Neural cell (in vitro differentiated cells): ENCODE measurements around the gene INSM2. TPM values are rescaled to one million over a fixed set of nuclear protein-coding genes. Genes with fewer than 3 reads are reported as not detected.

Source experiments
- H2AFZ ChIP-seq: fragments of 200-600, 300-800 bp; sonication (generic), shearing (Covaris generic); 2 replicates; pipeline ENCODE4 v1.6.0; 2014; ENCODE audit warnings: low read depth, mild to moderate bottlenecking, antibody characterized with exemption, low read length, moderate library complexity
- H3F3A ChIP-seq: fragments of 200-600 bp; shearing (Covaris generic); 2 replicates; pipeline ENCODE4 v1.6.1; 2016; ENCODE audit warnings: mild to moderate bottlenecking, moderate library complexity, mixed read lengths, antibody characterized with exemption, low read length; ENCODE audit not compliant: insufficient read depth, poor library complexity, severe bottlenecking
- H3K27ac ChIP-seq: fragments of 200-600, 300-800 bp; sonication (generic), shearing (Covaris generic); 2 replicates; pipeline ENCODE4 v1.5.1; 2014; ENCODE audit warnings: mild to moderate bottlenecking, low read length, moderate library complexity
- H3K27me3 ChIP-seq: fragments of 300-800, 200-600 bp; sonication (generic), shearing (Covaris generic); 2 replicates; pipeline ENCODE4 v1.6.0; 2014; ENCODE audit warnings: mild to moderate bottlenecking, low read depth, low read length, moderate library complexity; ENCODE audit not compliant: insufficient read depth
- H3K36me3 ChIP-seq: fragments of 300-800, 200-600 bp; sonication (generic), shearing (Covaris generic); 2 replicates; pipeline ENCODE4 v1.5.1; 2014; ENCODE audit warnings: mild to moderate bottlenecking, antibody characterized with exemption, low read length, moderate library complexity; ENCODE audit not compliant: insufficient read depth
- H3K4me2 ChIP-seq: fragments of 300-800, 200-600 bp; sonication (generic), shearing (Covaris generic); 2 replicates; pipeline ENCODE4 v1.6.0; 2014; ENCODE audit warnings: mild to moderate bottlenecking, low read length
- H3K4me3 ChIP-seq: fragments of 300-800, 200-600 bp; sonication (generic), shearing (Covaris generic); 2 replicates; pipeline ENCODE4 v1.5.1; 2014; ENCODE audit warnings: mild to moderate bottlenecking, low read length, moderate library complexity
- H3K79me2 ChIP-seq: fragments of 200-600 bp; shearing (Covaris generic); replicated peaks from 2 replicates; pipeline ENCODE4 v1.6.0; 2014; ENCODE audit warnings: mild to moderate bottlenecking, low read length, moderate library complexity; ENCODE audit not compliant: insufficient read depth
- H3K9ac ChIP-seq: fragments of 300-800, 200-600 bp; sonication (generic), shearing (Covaris generic); 2 replicates; pipeline ENCODE4 v1.6.1; 2016; ENCODE audit warnings: mild to moderate bottlenecking, low read length, mixed read lengths
- H3K9me2 ChIP-seq: fragments of 200-600 bp; shearing (Covaris generic); 2 replicates; pipeline ENCODE4 v1.6.1; 2016; ENCODE audit warnings: mild to moderate bottlenecking, low read length, mixed read lengths; ENCODE audit not compliant: insufficient read depth
- H3K9me3 ChIP-seq: fragments of 200-600, 300-800 bp; sonication (generic), shearing (Covaris generic); 2 replicates; pipeline ENCODE4 v1.6.1; 2016; ENCODE audit warnings: mild to moderate bottlenecking, mixed run types, low read length, moderate library complexity, mixed read lengths
- H4K20me1 ChIP-seq: fragments of 200-600 bp; shearing (Covaris generic); 2 replicates; pipeline ENCODE4 v1.6.1; 2016; ENCODE audit warnings: mild to moderate bottlenecking, mixed run types; ENCODE audit not compliant: insufficient read depth
- EP300 ChIP-seq: fragments of 450-650 bp; conservative IDR thresholded peaks from 2 replicates; pipeline ENCODE4 v1.6.1; 2014; ENCODE audit warnings: antibody characterized with exemption, mild to moderate bottlenecking, moderate library complexity; ENCODE audit not compliant: poor library complexity, severe bottlenecking
- EZH2 ChIP-seq: fragments of 200-600, 300-800 bp; shearing (Covaris generic), sonication (generic); IDR thresholded peaks from 2 replicates; pipeline ENCODE4 v1.6.1; 2014; ENCODE audit warnings: antibody characterized with exemption, low read length, borderline replicate concordance, mild to moderate bottlenecking; ENCODE audit not compliant: insufficient read depth, poor library complexity, severe bottlenecking
- MXI1 ChIP-seq: fragments of 450-650 bp; conservative IDR thresholded peaks from 2 replicates; pipeline ENCODE4 v1.6.1; 2014; ENCODE audit warnings: antibody characterized with exemption, mild to moderate bottlenecking; ENCODE audit not compliant: poor library complexity, severe bottlenecking
- POLR2AphosphoS5 ChIP-seq: IDR thresholded peaks from 2 replicates; pipeline ENCODE4 v1.6.1; 2012
- RAD21 ChIP-seq: fragments of 450-650 bp; conservative IDR thresholded peaks from 2 replicates; pipeline ENCODE4 v1.6.1; 2014; ENCODE audit warnings: antibody characterized with exemption, mild to moderate bottlenecking, moderate library complexity
- SMC3 ChIP-seq: fragments of 450-650 bp; conservative IDR thresholded peaks from 2 replicates; pipeline ENCODE4 v1.6.1; 2014; ENCODE audit warnings: antibody characterized with exemption, mild to moderate bottlenecking, moderate library complexity; ENCODE audit not compliant: poor library complexity
- TAF1 ChIP-seq: IDR thresholded peaks from 2 replicates; pipeline ENCODE4 v1.6.1; 2012; ENCODE audit warnings: low read depth
- polyA plus RNA-seq: library from polyadenylated mRNA; depleted of rRNA; stranded (reverse); fragments of >200 nt; gene quantifications from 2 replicates; pipeline ENCODE4 v1.2.3, GENCODE V29; 2014
- TF ChIP-seq, protein P1 (sequence below): fragments of 450-650 bp; IDR thresholded peaks from 2 replicates; pipeline ENCODE4 v1.5.1; 2014; ENCODE audit warnings: antibody characterized with exemption, mild to moderate bottlenecking, moderate library complexity; ENCODE audit not compliant: poor library complexity, severe bottlenecking
- TF ChIP-seq, protein P2 (sequence below): IDR thresholded peaks from 2 replicates; pipeline ENCODE4 v1.6.1; 2012; ENCODE audit warnings: borderline replicate concordance

INSM2 gene
- polyA plus RNA-seq, 1 donor from 2014 or later: 2.4 TPM

DNA sequence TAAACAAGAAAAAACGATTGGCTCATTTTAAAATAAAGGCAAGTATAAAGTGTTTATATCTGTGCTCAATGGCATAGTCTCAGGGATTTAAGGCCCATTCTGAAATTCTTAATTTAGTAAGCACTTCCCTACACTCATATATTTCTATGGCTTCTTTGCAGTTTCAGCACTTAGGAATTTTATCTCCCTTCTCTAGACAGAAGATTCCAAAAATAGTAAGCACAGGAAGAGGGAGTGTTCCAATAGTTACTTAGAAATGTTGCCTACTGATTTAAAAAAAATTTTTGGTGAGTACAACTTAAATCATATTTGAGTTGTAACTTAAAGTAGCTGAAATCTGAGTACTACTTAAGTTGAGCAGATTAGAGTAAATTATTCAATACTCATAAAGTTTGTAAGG, 19.8 kb downstream of the INSM2 start:
- H3K27ac ChIP-seq: no peak overlapping the region
- H3K9ac ChIP-seq: no peak overlapping the region
- H3K4me2 ChIP-seq: no peak overlapping the region
- H4K20me1 ChIP-seq: no peaks in the 10 kb centered on the region
- no peaks in the 10 kb centered on the region for H3K9me2 ChIP-seq
- no peaks in the 10 kb centered on the region for H3F3A ChIP-seq
- H3K79me2 ChIP-seq: no peaks in the 10 kb centered on the region
- no peaks in the 10 kb centered on the region for H3K27me3 ChIP-seq
- H3K36me3 ChIP-seq: no peaks in the 10 kb centered on the region
- no peak for TF ChIP-seq MXI1
- TF ChIP-seq, protein P1, sequence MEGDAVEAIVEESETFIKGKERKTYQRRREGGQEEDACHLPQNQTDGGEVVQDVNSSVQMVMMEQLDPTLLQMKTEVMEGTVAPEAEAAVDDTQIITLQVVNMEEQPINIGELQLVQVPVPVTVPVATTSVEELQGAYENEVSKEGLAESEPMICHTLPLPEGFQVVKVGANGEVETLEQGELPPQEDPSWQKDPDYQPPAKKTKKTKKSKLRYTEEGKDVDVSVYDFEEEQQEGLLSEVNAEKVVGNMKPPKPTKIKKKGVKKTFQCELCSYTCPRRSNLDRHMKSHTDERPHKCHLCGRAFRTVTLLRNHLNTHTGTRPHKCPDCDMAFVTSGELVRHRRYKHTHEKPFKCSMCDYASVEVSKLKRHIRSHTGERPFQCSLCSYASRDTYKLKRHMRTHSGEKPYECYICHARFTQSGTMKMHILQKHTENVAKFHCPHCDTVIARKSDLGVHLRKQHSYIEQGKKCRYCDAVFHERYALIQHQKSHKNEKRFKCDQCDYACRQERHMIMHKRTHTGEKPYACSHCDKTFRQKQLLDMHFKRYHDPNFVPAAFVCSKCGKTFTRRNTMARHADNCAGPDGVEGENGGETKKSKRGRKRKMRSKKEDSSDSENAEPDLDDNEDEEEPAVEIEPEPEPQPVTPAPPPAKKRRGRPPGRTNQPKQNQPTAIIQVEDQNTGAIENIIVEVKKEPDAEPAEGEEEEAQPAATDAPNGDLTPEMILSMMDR: no peak
- no peak for TF ChIP-seq EZH2
- no peak for TF ChIP-seq POLR2AphosphoS5
- TF ChIP-seq RAD21: no peak
- H3K4me3 ChIP-seq: no peak overlapping the region
- no peaks in the 10 kb centered on the region for H3K9me3 ChIP-seq
- no peak overlapping the region for H2AFZ ChIP-seq

DNA sequence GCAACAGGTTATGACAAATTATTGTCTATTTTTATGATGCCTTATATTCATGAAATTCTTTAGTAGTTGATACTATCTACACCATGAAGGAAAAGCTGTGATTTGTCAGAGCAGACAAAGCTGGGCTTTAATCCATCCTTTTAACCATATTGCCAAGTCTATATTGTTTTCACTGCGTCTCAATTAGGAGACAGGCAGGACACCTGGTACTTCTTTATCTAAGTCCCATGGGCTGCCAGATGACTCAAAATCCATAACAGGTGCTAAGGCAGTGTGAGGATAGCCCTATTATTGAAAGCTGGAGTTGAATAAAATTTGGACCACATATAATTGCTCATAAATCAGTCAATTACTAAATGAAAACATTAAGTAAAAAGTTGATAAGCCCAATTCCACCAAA, 22.6 kb downstream of the INSM2 start:
- Histone ChIP-seq H3K9me3 (no peaks in the 10 kb centered on the region), H3K27me3 (no peaks in the 10 kb centered on the region), H4K20me1 (no peaks in the 10 kb centered on the region), H3K9ac (no peak overlapping the region), H3K36me3 (no peaks in the 10 kb centered on the region), H2AFZ (no peak overlapping the region), H3F3A (no peaks in the 10 kb centered on the region), H3K4me2 (no peak overlapping the region), H3K79me2 (no peaks in the 10 kb centered on the region), H3K9me2 (no peaks in the 10 kb centered on the region), H3K4me3 (no peak overlapping the region), H3K27ac (no peak overlapping the region)
- no peak for TF ChIP-seq POLR2AphosphoS5

DNA sequence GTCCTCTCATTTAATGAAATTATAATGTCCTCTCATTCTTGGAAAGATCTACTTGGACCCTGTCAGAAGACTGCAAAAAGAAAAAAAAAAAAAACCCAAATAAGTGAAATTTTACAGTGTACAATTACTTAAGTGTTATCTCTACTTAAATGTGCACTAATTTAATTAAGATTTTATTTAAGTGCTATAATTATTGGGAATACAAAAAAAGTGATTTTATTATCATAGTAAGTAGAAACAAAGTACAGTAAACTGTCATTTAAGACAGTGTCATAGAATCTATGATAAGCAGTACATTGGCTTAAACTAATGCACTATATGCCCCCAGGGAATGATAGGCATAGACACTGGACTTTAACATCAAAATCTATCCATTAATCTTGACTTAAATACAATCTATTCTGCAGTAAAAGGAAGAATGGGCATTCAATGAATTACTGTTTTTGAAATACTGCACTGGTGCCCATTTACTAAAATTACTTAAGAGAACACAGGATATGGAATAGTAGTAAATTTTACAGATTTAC, 23.3 kb downstream of the INSM2 start:
- no peaks in the 10 kb centered on the region for H3K27me3 ChIP-seq
- H3K9me3 ChIP-seq: no peaks in the 10 kb centered on the region
- H3K4me3 ChIP-seq: no peak overlapping the region
- no peak overlapping the region for H3K4me2 ChIP-seq
- no peaks in the 10 kb centered on the region for H3F3A ChIP-seq
- no peak overlapping the region for H3K27ac ChIP-seq
- no peak overlapping the region for H2AFZ ChIP-seq
- H3K9me2 ChIP-seq: no peaks in the 10 kb centered on the region
- no peaks in the 10 kb centered on the region for H3K79me2 ChIP-seq
- H4K20me1 ChIP-seq: no peaks in the 10 kb centered on the region
- no peak overlapping the region for H3K9ac ChIP-seq
- H3K36me3 ChIP-seq: no peaks in the 10 kb centered on the region
- no peak for TF ChIP-seq POLR2AphosphoS5
- TF ChIP-seq TAF1: no peak
- no peak for TF ChIP-seq EP300
- no peak for TF ChIP-seq RAD21
- TF ChIP-seq MXI1: no peak

DNA sequence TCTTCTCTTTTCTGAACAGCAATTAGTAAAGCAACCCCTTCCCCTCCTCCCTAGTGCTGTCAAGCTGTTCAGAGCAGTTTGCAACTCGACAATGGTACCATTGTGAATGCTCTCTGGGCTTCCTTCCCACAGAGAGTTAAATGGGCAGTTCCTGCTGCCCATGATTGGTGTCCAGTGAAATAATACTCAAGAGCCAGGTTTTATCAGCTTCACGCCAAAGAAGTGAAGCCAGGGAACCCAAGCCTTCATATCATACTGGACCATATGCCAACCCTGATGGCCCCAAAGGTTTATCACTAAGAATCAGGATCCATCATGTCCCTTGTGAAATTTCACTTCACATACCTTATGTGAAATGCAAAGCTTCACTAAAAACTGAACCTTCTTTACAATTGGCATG, 24.7 kb downstream of the INSM2 start:
- no peaks in the 10 kb centered on the region for H3K36me3 ChIP-seq
- no peak overlapping the region for H2AFZ ChIP-seq
- H3K27ac ChIP-seq: no peak overlapping the region
- H3F3A ChIP-seq: no peaks in the 10 kb centered on the region
- H4K20me1 ChIP-seq: no peaks in the 10 kb centered on the region
- no peaks in the 10 kb centered on the region for H3K9me3 ChIP-seq
- no peak overlapping the region for H3K4me2 ChIP-seq
- H3K9ac ChIP-seq: no peak overlapping the region
- TF ChIP-seq EZH2 (no peak), RAD21 (no peak), EP300 (no peak), MXI1 (no peak), SMC3 (no peak), TAF1 (no peak), POLR2AphosphoS5 (no peak)
- TF ChIP-seq, protein P2, sequence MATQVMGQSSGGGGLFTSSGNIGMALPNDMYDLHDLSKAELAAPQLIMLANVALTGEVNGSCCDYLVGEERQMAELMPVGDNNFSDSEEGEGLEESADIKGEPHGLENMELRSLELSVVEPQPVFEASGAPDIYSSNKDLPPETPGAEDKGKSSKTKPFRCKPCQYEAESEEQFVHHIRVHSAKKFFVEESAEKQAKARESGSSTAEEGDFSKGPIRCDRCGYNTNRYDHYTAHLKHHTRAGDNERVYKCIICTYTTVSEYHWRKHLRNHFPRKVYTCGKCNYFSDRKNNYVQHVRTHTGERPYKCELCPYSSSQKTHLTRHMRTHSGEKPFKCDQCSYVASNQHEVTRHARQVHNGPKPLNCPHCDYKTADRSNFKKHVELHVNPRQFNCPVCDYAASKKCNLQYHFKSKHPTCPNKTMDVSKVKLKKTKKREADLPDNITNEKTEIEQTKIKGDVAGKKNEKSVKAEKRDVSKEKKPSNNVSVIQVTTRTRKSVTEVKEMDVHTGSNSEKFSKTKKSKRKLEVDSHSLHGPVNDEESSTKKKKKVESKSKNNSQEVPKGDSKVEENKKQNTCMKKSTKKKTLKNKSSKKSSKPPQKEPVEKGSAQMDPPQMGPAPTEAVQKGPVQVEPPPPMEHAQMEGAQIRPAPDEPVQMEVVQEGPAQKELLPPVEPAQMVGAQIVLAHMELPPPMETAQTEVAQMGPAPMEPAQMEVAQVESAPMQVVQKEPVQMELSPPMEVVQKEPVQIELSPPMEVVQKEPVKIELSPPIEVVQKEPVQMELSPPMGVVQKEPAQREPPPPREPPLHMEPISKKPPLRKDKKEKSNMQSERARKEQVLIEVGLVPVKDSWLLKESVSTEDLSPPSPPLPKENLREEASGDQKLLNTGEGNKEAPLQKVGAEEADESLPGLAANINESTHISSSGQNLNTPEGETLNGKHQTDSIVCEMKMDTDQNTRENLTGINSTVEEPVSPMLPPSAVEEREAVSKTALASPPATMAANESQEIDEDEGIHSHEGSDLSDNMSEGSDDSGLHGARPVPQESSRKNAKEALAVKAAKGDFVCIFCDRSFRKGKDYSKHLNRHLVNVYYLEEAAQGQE: no peak
- TF ChIP-seq, protein P1: no peak
- H3K79me2 ChIP-seq: no peaks in the 10 kb centered on the region
- no peaks in the 10 kb centered on the region for H3K9me2 ChIP-seq
- no peak overlapping the region for H3K4me3 ChIP-seq
- no peaks in the 10 kb centered on the region for H3K27me3 ChIP-seq
